CD14-positive monocyte (primary cell): ENCODE data around the gene R3HDM4. TPM values are rescaled to one million over a fixed set of nuclear protein-coding genes. Genes with fewer than 3 reads are reported as not detected.
A peak's percentile ranks its signal among the peaks of the same experiment; 100 is the strongest.

Experiments
- DNase-seq, 3 donors: peaks; one replicate each; pipeline ENCODE4 v3.0.0-alpha.2; 2011 to 2022
- H2AFZ ChIP-seq: 2 replicates; pipeline ENCODE4 v1.6.0; 2012; ENCODE audit warnings: mild to moderate bottlenecking, low read depth, low read length, inconsistent platforms; ENCODE audit not compliant: insufficient read depth, poor library complexity, severe bottlenecking
- H3K27ac ChIP-seq, 2 donors: 1 replicate in 1 of 2; 2 replicates in 1 of 2; pipeline ENCODE4 v1.5.1; 2012 to 2013; ENCODE audit warnings: low read length in 2 of 2, control low read depth in 1 of 2, inconsistent platforms in 1 of 2, low read depth in 1 of 2, mild to moderate bottlenecking in 1 of 2
- H3K27me3 ChIP-seq, 2 donors: one replicate each; pipeline versions ENCODE4 v1.6.0 to v1.6.1; 2011 to 2013; ENCODE audit warnings: low read length in 2 of 2; ENCODE audit not compliant: control insufficient read depth in 2 of 2, insufficient read depth in 2 of 2
- H3K36me3 ChIP-seq, 2 donors: replicated peaks in 1 of 2; 1 replicate in 1 of 2; 2 replicates in 1 of 2; pipeline versions ENCODE4 v1.5.1 to v1.6.1; 2012 to 2013; ENCODE audit warnings: low read length in 2 of 2, control low read depth in 1 of 2, inconsistent platforms in 1 of 2, mild to moderate bottlenecking in 1 of 2; ENCODE audit not compliant: insufficient read depth in 2 of 2, control insufficient read depth in 1 of 2
- H3K4me1 ChIP-seq, 2 donors: 1 replicate in 1 of 2; 2 replicates in 1 of 2; pipeline versions ENCODE4 v1.5.1 to v1.6.1; 2012 to 2013; ENCODE audit warnings: low read length in 2 of 2, control low read depth in 1 of 2, inconsistent platforms in 1 of 2, mild to moderate bottlenecking in 1 of 2, moderate library complexity in 1 of 2; ENCODE audit not compliant: insufficient read depth in 2 of 2, control insufficient read depth in 1 of 2
- H3K4me2 ChIP-seq: replicated peaks from 2 replicates; pipeline ENCODE3; 2012; ENCODE audit warnings: low read length, moderate library complexity, mild to moderate bottlenecking; ENCODE audit not compliant: poor library complexity, severe bottlenecking; ENCODE audit errors: extremely low read depth
- H3K4me3 ChIP-seq, 3 experiments: fragments of 200-600 bp in 1 of 3; sonication (generic) in 1 of 3; replicated peaks in 1 of 3; 1 replicate in 2 of 3; 2 replicates in 1 of 3; pipeline ENCODE4 v1.5.1; 2011 to 2013; ENCODE audit warnings: low read length in 3 of 3, mild to moderate bottlenecking in 3 of 3, control low read depth in 2 of 3, low read depth in 2 of 3, inconsistent platforms in 1 of 3, moderate library complexity in 1 of 3
- H3K79me2 ChIP-seq: 2 replicates; pipeline ENCODE4 v1.6.0; 2012; ENCODE audit warnings: mild to moderate bottlenecking, control low read depth, inconsistent platforms, low read length, moderate library complexity; ENCODE audit not compliant: insufficient read depth
- H3K9ac ChIP-seq: 2 replicates; pipeline ENCODE4 v1.6.0; 2017; ENCODE audit warnings: low read length, mild to moderate bottlenecking; ENCODE audit not compliant: insufficient read depth, poor library complexity, severe bottlenecking
- H3K9me3 ChIP-seq, 2 donors: replicated peaks in 1 of 2; 1 replicate in 1 of 2; 2 replicates in 1 of 2; pipeline versions ENCODE4 v1.5.1 to v1.6.1; 2012 to 2013; ENCODE audit warnings: low read length in 2 of 2, control low read depth in 1 of 2; ENCODE audit not compliant: control insufficient read depth in 1 of 2, insufficient read depth in 1 of 2
- H4K20me1 ChIP-seq: 2 replicates; pipeline ENCODE4 v1.6.0; 2012; ENCODE audit warnings: mild to moderate bottlenecking, low read length, control low read depth, moderate library complexity; ENCODE audit not compliant: insufficient read depth
- H3K27ac Mint-ChIP-seq, 7 donors: one replicate each; pipeline ENCODE4 v1.8.0; 2020; ENCODE audit warnings: mild to moderate bottlenecking in 7 of 7, mixed read lengths in 7 of 7, moderate library complexity in 6 of 7, inconsistent platforms in 2 of 7
- H3K27me3 Mint-ChIP-seq, 3 donors: one replicate each; pipeline ENCODE4 v1.8.0; 2021 to 2022; ENCODE audit warnings: low read depth in 3 of 3, mild to moderate bottlenecking in 3 of 3, mixed read lengths in 3 of 3, moderate library complexity in 3 of 3, inconsistent platforms in 1 of 3
- H3K36me3 Mint-ChIP-seq, 2 donors: one replicate each; pipeline ENCODE4 v1.8.0; 2020; ENCODE audit warnings: mixed read lengths in 2 of 2, inconsistent platforms in 1 of 2, mild to moderate bottlenecking in 1 of 2
- H3K4me1 Mint-ChIP-seq: one replicate; pipeline ENCODE4 v1.8.0; 2020; ENCODE audit warnings: mild to moderate bottlenecking, mixed read lengths
- H3K4me3 Mint-ChIP-seq, 2 donors: one replicate each; pipeline ENCODE4 v1.8.0; 2020; ENCODE audit warnings: mild to moderate bottlenecking in 2 of 2, mixed read lengths in 2 of 2, moderate library complexity in 1 of 2
- H3K9me3 Mint-ChIP-seq, 7 donors: one replicate each; pipeline ENCODE4 v1.8.0; 2020 to 2022; ENCODE audit warnings: mixed read lengths in 7 of 7, mild to moderate bottlenecking in 6 of 7, moderate library complexity in 6 of 7, inconsistent platforms in 2 of 7
- CTCF ChIP-seq: fragments of 200-600 bp; IDR thresholded peaks from one replicate; pipeline ENCODE4 v1.8.0; 2022; ENCODE audit warnings: antibody characterized with exemption, mild to moderate bottlenecking
- WGBS: methylation state at CpG from one replicate; pipeline ENCODE4 v1.1.5; 2013; ENCODE audit warnings: missing lambda C conversion rate; ENCODE audit not compliant: insufficient coverage; 5-methylcytosine and 5-hydroxymethylcytosine counted together
- intact Hi-C, 2 donors: fragments of 100-400 bp; cut with micrococcal nuclease; formaldehyde crosslinking; loops; one replicate each; pipeline versions ENCODE4 v1.15.0 to v1.15.1; 2023
- polyA plus RNA-seq, 3 donors: library from polyadenylated mRNA; depleted of rRNA in 1 of 3; unstranded in 2 of 3; stranded (reverse) in 1 of 3; fragments of 300-500 nt in 2 of 3; fragments of >200 nt in 1 of 3; fragmentation: Illumina TruSeq in 2 of 3; gene quantifications; 1 replicate in 2 of 3; 2 replicates in 1 of 3; pipeline ENCODE4 v1.2.3, GENCODE V29; 2012 to 2021

R3HDM4 gene
- polyA plus RNA-seq, 3 donors: 70.8 to 99.9 (median 78.7) TPM

- H3K4me3 ChIP-seq: peak within 1 kb of the TSS in 1 of 3 experiments; percentile 49
- no peaks in the 10 kb centered on the region for H3K36me3 ChIP-seq
- H3K27ac ChIP-seq: no peak within 1 kb of the TSS
- peaks cover 9% of the 10 kb centered on the region for H4K20me1 ChIP-seq
- H3K27me3 ChIP-seq: peaks cover 23 to 47% of the 10 kb centered on the region in 2 donors
- Mint-ChIP-seq H3K36me3 (peaks cover 0 to 2% of the 10 kb centered on the region in 2 donors), H3K27me3 (peaks cover 38 to 60% (median 52%) of the 10 kb centered on the region in 3 donors), H3K4me1 (peaks cover 28% of the 10 kb centered on the region), H3K4me3 (peak within 1 kb of the TSS in 1 of 2 donors; percentile 64), H3K27ac (peak within 1 kb of the TSS in 1 of 7 donors; percentile 41), H3K9me3 (peaks cover 0 to 7% (median 3%) of the 10 kb centered on the region in 7 donors)
- peaks cover 42 to 62% of the 10 kb centered on the region in 2 donors for H3K4me1 ChIP-seq
- H3K9ac ChIP-seq: peak within 1 kb of the TSS; percentile 8
- H3K4me2 ChIP-seq: peak within 1 kb of the TSS; percentile 59
- peaks cover 7% of the 10 kb centered on the region for H3K79me2 ChIP-seq
- H2AFZ ChIP-seq: peak within 1 kb of the TSS; percentile 63
- DNase-seq: peak; percentile 51 to 75 (median 61)
- no peaks in the 10 kb centered on the region for H3K9me3 ChIP-seq
- WGBS: under 1% methylated on average over 87 of the region's 87 CpGs
- intact Hi-C loops: loop anchor here in 1 of 2 donors (2.0 kb wide), 1 partner anchor 63 kb away; no protein-coding TSS in a partner anchor
- peak; percentile 50 for TF ChIP-seq CTCF
Observed at GRCh38 chr19:917323-918151, 4.5 kb upstream of the R3HDM4 start, which contains the start of gene KISS1R. Gene KISS1R, plus strand, starts transcription at chr19:917333. Its CDS starts 170 bp downstream, at chr19:917503.

- peak overlapping the region; percentile 8 for H3K9ac ChIP-seq
- H3K4me2 ChIP-seq: peak overlapping the region; percentile 59
- intact Hi-C loops: no loop called here
Observed at GRCh38 chr19:916645-917322, 3.8 kb upstream of the R3HDM4 start.

More at GRCh38 chr19:916645-917322, 3.8 kb upstream of the R3HDM4 start:
- Histone ChIP-seq H3K79me2 (peaks cover 12% of the 10 kb centered on the region), H3K36me3 (no peaks in the 10 kb centered on the region), H3K27ac (no peak overlapping the region), H2AFZ (peak overlapping the region; percentile 63), H3K4me1 (peaks cover 41 to 63% of the 10 kb centered on the region in 2 donors), H4K20me1 (peaks cover 9% of the 10 kb centered on the region), H3K27me3 (peaks cover 23 to 47% of the 10 kb centered on the region in 2 donors), H3K9me3 (no peaks in the 10 kb centered on the region), H3K4me3 (peak overlapping the region in 1 of 3 experiments; percentile 49)
- H3K9me3 Mint-ChIP-seq: peaks cover 0 to 7% (median 3%) of the 10 kb centered on the region in 7 donors
- 20% methylated on average over 14 of the region's 35 CpGs for WGBS
- H3K27ac Mint-ChIP-seq: no peak overlapping the region
- peaks cover 0 to 2% of the 10 kb centered on the region in 2 donors for H3K36me3 Mint-ChIP-seq
- DNase-seq: no peak
- H3K27me3 Mint-ChIP-seq: peaks cover 38 to 56% (median 48%) of the 10 kb centered on the region in 3 donors
- H3K4me1 Mint-ChIP-seq: peaks cover 25% of the 10 kb centered on the region
- peak overlapping the region in 1 of 2 donors; percentile 64 for H3K4me3 Mint-ChIP-seq
- TF ChIP-seq CTCF: no peak
